Measurements from ENCODE around the gene APOBEC3A.

Gene APOBEC3A
- 0 reads per million in 2 donors for total RNA-seq

DNA sequence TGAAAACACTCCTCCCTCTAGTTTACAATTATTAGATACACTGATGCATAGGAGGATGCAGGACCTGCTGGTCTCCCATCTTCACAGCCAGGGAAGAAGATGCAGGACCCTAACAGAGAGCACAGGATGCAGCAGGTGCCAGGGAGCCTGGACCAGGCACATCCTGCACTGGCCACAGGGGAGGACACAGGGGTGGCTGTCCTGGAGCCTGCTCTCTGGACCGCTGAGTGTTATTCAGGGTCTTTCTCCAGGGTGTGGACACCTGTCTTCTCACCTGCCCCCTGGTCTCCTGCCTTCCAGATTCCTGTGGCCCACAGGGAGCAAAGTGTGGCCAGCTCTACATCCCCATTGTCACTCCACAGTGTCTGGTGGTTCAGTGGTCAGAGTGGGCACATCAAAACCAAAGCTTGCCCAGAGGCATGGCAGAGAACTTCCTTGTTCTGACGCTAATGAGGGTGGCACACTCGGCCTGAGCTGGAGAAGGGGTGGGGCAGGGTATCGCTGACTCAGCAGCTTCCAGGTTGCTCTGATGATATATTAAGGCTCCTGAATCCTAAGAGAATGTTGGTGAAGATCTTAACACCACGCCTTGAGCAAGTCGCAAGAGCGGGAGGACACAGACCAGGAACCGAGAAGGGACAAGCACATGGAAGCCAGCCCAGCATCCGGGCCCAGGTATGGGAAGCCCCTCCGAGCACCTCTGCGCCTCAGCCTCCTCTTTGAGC is at the start of gene APOBEC3A:
TSS of gene APOBEC3A (plus strand) at position 564 of the 725 bp plus-strand sequence. CDS start at position 647, 83 bp downstream.
- no peak for DNase-seq

DNA sequence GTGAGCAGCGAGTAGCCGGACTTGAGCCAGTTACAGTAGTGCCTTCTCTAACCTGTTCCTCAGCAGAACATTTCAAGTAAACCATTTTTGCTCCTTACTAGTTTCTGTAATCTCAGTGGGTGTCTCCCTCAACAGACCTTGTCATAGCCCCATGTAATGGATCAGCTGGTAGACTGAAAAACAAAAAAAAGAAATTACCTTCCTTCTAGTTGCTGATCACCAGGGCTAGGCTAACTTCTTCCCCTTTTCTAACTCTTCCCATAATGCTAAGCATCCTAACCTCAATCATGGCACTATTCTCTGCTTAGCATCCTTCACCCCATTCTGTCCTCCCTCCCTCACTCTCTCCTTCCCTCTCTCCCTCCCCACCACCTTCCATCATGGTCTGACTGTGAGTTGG is 49.6 kb upstream of the APOBEC3A start:
- no peak for DNase-seq

DNA sequence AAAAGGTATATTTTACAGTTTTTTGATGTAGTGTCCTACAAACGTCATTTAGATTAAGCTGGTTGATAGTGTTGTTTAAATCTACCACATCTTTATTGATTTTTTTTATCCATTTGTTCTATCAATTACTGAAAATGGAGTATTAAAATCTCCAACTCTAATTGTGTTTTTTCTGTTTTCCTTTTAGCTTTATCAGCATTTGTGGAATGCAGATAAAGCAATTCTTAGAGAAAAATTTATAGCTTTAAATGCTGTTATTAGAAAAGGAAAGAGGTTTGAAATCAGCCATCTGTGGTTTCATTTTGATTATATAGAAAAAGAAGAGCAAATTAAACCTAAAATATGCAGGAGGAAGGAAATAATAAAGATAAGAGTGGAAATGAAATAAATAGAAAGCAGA is 46.0 kb upstream of the APOBEC3A start:
- no peak for DNase-seq

DNA sequence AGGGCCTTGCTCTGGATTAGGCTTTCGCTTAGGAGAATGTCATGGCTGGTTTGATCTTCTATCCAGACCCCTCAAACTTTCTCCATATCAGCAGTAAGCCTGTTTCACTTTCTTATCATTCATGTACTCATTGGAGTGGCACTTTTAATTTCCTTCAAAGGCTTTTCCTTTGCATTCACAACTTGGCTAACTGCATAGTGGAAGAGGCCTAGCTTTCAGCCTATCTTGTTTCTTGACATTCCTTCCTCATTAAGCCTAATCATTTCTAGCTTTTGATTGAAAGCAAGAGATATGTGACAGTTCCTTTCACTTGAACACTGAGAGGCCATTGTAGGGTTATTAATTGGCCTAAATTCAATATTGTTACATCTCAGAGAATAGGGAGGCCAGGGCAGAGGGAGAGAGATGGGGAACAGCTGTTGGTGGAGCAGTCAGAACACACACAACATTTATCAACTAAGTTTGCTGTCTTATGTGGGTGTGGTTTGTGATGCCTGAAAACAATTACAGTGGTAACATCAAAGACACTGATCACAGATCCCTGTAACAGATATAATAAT is 37.7 kb upstream of the APOBEC3A start:
- no peak for DNase-seq

DNA sequence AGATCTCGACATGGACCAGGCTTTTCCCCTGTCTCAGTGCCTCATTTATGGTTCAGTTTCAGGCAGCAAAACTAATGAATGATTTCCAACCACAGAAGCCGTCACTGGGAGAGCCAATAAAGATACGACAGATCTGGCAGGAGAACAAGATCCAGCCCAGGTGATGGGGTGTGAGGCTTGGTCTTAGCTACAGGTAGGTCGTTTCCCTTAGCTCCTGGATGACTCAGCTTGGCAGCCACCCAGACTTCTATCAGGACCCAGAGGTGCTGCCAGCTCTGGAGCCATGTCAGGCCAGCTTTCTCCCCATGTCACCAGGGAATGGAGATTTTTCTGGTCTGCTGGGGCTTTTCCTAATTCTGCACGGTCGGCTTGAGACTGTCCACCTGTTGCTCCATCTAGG is 36.3 kb upstream of the APOBEC3A start:
- DNase-seq = no peak

DNA sequence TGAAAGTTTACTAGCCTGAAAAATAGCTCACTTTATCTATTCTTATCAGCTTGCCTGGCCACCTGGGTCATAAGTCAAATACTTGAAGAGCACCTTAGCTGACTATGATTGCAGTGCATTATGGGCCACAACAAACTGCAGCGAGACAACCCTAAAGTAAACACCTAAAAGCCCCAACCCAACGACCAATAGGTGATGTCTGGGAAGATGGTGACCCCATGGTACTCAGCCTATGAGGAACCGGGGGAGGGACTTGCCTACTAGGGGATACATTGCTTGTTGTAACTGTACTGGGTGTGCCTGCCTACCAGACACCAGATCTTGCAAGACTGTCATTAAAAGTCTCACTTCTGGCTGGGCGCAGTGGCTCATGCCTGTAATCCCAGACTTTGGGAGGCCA is 35.6 kb upstream of the APOBEC3A start:
- DNase-seq = no peak

DNA sequence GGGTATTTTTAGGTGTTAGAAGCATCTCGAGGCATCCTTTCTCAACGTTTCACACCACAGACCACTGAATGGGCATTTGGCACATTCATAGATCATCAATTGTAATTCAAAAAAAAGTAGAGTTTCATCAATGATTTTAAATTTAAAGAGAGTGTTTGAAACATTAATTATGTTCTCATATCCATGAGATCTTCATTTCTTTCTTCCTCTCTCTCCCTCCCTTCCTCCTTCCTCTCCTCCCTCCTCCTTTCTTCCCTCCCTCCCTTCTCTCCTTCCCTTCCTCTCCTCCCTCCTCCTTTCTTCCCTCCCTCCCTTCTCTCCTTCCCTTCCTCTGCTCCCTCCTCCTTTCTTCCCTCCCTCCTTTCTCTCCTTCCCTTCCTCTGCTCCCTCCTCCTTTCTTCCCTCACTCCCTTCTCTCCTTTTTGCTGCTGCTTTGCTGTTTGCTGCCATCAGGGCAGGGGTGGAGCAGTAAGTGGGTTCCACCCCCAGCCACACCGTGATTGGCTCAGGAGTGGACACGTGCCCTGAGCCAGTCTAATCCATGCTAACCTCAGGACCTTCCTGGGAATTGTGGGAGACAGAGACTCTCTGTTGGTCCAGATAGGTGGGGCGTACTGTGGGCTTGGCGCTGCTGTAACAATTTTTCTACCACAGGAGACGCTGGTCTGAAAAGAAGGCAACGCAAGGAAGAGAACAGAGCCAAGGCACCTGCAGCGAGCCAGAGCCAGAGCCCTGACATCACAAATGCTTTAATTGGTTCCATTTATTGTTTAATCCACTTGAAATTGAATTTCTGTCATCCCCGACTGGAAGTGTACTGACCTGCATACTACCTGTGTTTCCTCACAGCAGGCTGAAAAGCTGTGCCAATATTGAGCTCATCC is 33.7 kb upstream of the APOBEC3A start:
- no peak for DNase-seq

DNA sequence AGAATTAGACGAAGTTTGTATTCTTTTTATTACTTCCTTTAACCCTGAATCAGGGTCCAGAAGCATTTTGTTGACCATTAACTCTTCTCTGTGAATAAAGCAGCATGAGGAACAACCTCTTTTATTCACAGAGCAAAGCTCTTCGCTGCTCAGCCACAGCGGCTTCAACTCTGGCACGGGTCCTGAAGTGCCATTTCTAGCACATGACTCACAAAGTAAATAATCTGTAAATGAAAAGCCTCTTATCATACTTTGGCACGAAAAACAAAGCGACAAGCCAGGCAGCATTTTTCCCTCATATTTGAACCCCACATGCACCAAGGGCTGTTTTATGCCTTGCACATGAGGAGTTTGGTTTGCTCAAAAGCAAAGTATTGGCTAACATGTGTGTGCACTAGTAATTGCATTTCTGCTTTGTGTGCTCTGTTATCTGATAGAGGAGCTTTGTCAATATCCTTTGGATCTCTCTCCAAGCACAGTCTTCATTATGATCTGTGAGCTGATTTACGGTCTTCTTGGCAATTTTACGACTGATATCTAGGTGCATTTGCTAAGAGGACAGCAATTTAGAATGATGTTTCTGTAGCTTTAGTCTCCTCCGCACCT is 33.0 kb upstream of the APOBEC3A start:
- no peak for DNase-seq

DNA sequence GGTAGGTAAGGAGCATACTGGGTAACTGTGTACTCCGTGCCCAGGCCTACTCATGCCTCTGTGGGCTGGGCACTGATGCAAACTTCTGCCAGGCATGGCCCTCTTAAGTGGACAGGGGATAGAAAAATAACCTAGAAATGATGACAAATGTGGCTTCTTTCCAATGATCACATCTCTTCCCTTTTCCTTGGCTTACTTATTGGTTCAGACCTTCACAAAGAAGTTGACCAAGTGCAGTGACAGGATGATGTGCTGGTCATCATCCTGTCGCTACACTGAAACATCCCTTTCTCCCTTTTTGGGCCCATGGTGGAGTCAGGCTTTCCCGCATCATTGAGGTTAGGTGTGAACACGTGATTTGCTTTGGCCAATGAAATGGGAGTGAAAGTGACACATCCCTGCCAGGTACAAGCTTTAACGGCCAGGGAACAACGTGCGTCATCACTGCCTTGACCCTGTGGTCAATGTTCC is 31.8 kb upstream of the APOBEC3A start:
- DNase-seq = no peak

DNA sequence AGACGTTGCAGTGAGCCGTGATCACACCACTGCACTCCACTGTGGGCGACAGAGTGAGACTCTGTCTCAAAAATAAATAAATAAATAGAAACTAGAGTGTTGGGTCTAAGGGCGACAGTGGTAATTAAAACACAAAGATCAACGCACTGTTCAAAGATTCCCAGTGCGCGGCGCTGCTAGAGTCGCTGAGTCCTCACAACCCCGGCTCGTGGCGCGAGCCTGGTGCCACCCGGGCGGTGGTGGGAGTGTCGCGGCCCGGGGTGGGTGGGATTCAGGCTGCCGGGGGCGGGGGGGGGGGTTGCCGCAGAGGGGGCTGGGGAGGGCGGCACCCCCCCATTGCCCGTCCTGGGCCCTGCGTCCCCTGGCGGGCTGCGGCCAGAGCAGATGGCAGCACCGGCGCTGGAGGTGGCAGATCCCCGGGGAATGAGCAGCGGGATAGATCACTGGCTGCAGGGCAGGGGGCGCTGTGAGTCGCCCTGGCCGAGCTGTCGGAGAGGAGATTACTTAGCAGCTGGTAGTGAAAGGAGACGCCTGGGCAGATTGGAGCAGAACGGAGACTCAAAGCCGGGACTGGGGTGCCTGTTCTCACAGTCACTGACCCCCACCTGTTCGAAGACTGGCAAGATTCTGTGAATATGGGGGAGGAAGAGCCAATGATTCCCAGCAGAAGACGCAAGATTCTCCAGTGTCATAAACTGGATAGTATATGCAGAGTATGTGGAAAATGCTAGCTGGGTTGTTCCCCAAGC is 30.2 kb upstream of the APOBEC3A start:
- DNase-seq = peak; percentile 19

DNA sequence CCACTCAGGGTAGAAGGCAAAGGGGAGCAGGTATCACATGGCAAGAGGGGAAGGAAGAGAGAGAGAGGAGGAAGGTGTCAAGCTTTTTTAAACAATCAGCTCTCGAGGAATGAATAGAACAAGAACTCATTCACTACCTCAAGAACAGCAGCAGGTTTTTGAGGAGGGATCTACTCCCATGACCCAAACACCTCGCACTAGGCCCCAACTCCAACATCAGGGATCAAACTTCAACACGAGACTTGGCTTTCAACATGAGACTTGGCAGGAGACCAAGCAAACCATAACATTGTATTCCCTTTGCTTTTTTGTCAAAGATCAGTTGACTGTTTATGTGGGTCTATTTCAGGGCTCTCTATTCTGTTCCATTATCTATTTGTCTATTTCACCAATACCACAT is 26.9 kb upstream of the APOBEC3A start:
- no peak for DNase-seq

DNA sequence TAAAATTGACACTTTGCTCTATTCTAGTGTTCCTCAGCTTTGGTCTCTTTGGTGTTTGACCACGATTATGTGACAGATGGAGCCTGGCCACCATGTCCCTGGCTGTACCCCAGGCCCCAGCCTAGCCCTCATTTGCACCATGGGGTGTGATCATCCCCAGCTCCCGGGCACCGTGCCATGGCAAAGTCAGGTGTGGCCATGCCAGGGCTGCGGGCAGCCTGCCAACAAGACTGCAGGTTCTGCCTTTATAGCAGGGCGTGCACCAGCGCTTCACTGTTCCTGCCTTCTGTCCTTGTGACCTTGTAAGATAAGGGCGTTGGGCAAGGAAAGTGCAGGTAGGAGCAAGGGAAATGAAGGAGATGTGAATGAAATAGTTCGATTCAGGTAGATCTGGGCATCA is 22.4 kb upstream of the APOBEC3A start:
- no peak for DNase-seq

DNA sequence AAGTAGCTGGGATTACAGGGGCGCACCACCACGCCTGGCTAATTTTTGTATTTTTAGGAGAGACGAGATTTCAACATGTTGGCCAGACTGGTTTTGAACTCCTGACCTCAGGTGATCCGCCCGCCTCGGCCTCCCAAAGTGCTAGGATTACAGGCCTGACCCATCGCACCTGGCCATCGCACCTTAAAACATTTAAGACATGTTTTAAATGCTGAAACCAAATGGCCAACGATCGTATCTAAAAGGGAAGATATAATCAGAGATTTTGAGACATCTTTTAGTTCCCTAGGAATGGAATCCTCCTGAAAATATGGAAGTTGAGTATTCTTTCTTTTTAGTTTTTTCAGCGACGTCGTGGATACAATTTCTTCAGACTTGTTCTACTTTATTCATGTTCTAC is 21.8 kb upstream of the APOBEC3A start:
- DNase-seq = no peak

DNA sequence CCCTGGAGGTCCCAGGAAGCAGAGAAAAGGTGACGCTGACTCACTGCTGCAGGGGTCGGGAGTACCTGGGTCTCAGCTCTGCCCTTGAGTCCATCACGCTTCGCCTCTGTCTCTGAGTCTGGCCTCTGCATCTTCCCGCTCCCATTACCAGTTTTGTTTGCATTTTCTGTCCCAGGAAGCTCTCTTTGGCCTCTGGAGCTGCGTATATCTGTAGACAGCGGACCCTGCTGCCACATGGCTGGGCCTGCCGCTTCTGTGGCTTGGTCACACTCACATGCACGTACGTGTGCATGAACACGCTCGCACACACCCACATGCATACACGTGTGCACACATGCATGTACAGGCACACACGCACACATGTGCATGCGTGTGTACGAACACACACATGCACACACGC is 20.8 kb upstream of the APOBEC3A start:
- no peak for DNase-seq

DNA sequence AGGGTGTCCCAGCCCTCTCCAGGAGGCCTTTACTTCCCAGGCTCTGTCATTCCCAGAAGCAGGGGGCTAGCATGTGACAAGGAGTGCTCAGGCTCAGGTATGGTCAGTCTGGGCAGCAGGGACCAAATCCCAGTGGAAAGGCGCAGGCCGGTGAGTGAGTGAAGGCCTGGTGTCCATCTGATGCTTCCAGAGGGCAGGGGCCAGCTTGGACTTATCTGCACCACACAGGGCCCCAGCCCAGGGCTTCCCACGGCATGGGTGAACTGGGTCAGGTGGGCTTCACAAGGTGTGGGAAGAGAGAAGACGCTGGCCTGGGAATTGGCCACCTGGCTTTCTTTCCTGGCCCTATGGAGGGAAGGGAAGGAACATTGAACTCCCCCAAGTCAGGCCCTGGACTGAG is 20.4 kb upstream of the APOBEC3A start:
- no peak for DNase-seq

DNA sequence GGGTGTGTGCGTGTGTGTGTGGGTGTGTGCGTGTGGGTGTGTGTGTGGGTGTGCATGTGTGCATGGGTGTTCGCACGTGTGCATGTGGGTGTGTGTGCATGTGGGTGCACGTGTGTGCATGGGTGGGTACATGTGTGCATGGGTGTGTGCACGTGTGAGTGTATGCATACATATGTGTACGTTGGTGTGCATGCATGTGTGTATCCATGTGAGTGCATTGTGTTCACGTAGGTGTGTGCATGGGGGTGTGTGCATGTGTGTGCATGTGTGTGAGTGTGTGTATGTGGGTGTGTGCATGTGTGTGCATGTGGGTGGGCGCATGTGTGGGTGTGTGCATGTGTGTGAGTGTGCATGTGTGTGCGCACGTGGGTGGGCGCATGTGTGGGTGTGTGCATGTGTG is 19.9 kb upstream of the APOBEC3A start:
- DNase-seq = no peak

DNA sequence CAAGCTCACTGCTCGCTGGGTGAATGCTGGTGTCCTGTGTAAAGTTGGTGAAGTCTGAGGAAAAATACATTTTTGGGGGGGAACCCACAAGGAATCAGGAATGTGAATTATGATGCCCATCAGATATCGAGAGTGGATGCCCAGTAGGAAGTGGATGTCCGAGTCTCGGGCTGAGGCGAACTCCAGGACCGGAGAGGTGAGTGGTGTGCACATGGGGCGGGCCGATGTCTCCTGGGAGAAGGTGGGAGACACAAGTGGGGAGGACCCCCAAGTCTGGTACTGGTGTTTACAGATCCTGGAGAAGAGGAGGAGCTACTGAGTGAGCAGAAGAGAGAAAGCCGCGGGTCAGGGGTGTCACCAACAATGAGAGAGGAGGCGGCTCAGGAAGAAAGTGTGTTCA is 19.2 kb upstream of the APOBEC3A start:
- no peak for DNase-seq

DNA sequence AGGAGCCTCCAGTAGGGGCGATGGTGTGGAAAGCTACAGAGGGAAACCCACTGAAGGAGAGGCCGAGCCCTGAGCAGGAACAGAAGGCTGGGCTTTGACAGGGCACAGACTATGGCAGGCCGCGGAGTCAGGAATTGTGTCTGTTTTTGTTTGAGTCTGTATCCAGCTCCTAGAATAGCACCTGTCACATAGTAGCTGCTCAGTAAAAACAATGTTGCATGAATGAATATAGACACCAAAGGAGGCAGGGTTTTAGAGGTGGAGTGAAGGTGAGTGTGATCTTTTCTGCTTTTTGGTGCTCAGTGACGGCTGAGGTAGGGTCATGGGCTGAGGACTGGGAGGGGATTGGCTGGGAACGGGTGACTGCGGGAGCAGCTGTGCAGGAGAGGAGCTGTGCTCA is 18.5 kb upstream of the APOBEC3A start:
- DNase-seq = no peak

DNA sequence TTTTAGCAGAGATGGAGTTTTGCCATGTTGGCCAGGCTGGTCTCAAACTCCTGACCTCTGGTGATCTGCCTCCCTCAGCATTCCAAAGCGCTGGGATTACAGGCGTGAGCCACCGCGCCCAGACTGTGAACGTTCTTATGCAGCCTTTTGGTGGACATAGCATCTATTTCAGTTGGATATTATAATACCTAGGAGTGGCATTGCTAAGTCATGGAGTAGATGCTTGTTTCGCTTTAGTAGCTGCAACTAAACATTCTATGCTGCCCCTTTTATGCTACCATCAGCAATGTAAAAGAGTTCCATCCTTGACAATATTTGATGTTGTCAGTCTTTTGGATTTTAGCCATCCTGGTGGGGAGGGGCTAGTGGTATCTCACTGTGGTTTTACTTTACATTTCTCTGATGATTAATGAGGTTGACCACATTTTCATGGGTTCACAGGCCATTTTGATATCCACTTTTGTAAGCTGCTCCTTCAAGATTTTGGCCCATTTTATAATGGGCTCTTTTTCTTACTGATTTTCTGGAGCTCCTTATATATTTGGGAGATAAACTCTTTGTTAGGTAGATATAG is 16.5 kb upstream of the APOBEC3A start:
- DNase-seq = no peak

DNA sequence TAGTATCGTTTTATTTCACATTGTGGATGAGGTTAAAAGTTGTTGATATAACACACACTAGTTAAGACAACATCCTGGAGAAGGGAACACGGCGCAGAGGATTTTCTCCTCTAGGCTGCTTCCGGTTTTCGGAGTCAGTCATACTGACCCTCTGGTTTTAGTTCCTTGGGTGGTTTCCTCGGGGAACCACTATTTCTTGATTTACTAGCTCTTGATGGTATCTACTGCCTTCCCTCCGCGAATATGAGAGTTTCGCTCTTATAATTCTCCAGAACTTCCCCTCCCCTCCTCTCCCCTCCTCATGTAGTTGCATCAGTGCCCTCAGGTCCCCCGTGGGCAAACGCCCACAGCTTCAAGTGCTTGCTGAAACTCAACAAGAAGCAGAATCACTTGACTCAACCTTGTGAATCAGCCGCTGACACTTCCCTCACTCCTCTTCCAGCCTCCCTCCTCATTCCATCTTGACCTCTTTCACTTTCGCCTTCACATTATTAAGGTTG is 15.9 kb upstream of the APOBEC3A start:
- no peak for DNase-seq

DNA sequence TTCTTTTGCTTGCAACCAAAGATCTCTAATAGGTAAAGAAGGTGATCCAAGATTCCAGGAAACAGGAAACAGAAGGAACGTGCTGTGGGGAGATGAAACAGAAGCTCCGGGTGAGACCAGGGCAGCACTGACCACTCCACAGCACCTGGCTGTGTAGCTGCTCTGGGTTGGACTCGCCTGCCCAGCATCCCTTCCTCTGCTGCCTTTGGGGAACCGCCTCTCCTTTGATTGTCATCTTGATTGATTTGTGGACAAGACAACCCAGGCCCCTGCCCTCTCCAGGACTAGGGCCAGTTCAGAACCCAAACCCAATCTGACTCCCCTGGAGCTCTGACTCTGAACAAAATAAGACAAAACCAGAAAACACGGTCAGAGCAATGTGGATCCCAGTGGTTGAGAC is 14.7 kb upstream of the APOBEC3A start:
- DNase-seq = no peak

DNA sequence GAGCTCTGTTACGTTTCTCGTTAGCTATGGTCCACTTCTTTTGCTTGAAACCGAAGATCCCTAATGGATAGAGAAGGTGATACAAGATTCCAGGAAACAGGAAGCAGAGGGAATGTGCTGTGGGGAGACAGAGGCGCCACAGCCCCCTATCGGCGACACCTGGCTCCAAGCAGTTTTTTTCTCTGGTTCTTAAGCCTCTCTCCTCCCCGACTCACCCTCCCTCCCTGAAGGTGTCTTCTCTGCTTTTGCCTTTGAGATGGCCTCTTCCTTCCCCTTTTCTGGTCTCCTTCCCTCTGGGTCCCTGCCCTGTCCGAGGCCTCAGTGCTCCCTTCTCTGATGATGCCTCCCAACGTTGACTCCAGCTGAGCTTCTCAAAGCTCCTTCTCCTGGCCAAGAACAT is 14.2 kb upstream of the APOBEC3A start:
- no peak for DNase-seq
